HepG2 (cell line): Measurements from ENCODE around the gene RBCK1. TPM values are rescaled to one million over a fixed set of nuclear protein-coding genes. Genes with fewer than 3 reads are reported as not detected.

ENCODE experiments used
- AKAP8 ChIP-seq: sonication (generic); formaldehyde crosslinking; IDR thresholded peaks from 2 replicates; pipeline ENCODE4 v1.5.1; 2020; ENCODE audit warnings: mild to moderate bottlenecking, missing genetic modification reagents
- ATRX ChIP-seq: sonication (generic); formaldehyde crosslinking; IDR thresholded peaks from 2 replicates; pipeline ENCODE4 v1.4.0; 2020; ENCODE audit warnings: missing genetic modification reagents, borderline replicate concordance
- GABPB1 ChIP-seq: IDR thresholded peaks from 2 replicates; pipeline ENCODE4 v1.6.1; 2016; ENCODE audit warnings: mild to moderate bottlenecking, missing genetic modification reagents, moderate library complexity, missing compliant biosample characterization
- JUND ChIP-seq: sonication (generic); formaldehyde crosslinking; IDR thresholded peaks from 2 replicates; pipeline ENCODE4 v1.8.0; 2022; ENCODE audit warnings: mild to moderate bottlenecking, missing genetic modification reagents
- KDM5B ChIP-seq: sonication (generic); formaldehyde crosslinking; IDR thresholded peaks from 2 replicates; pipeline ENCODE4 v1.4.0; 2020; ENCODE audit warnings: missing genetic modification reagents, mild to moderate bottlenecking, borderline replicate concordance
- MTF2 ChIP-seq: sonication (generic); formaldehyde crosslinking; IDR thresholded peaks from 2 replicates; pipeline ENCODE4 v1.5.0; 2020; ENCODE audit warnings: missing genetic modification reagents, borderline replicate concordance
- PHF5A ChIP-seq: IDR thresholded peaks from one replicate; pipeline ENCODE4 v1.6.1; 2018; ENCODE audit warnings: low read depth, missing genetic modification reagents; ENCODE audit not compliant: unreplicated experiment
- POLR2AphosphoS2 ChIP-seq: IDR thresholded peaks from 2 replicates; pipeline ENCODE4 v1.6.1; 2011; ENCODE audit warnings: low read depth, low read length, improper control_type of control experiment
- SSRP1 ChIP-seq: IDR thresholded peaks from 2 replicates; pipeline ENCODE4 v1.6.1; 2016; ENCODE audit warnings: control low read depth
- ZNF232 ChIP-seq: sonication (generic); formaldehyde crosslinking; IDR thresholded peaks from 2 replicates; pipeline ENCODE4 v1.4.0; 2020; ENCODE audit warnings: missing genetic modification reagents, borderline replicate concordance
- ZNF264 ChIP-seq: sonication (generic); formaldehyde crosslinking; IDR thresholded peaks from 2 replicates; pipeline ENCODE4 v1.4.0; 2020; ENCODE audit warnings: missing genetic modification reagents
- ZNF326 ChIP-seq: sonication (generic); formaldehyde crosslinking; IDR thresholded peaks from 2 replicates; pipeline ENCODE4 v1.4.0; 2020; ENCODE audit warnings: missing genetic modification reagents, borderline replicate concordance
- ZNF605 ChIP-seq: sonication (generic); formaldehyde crosslinking; IDR thresholded peaks from 2 replicates; pipeline ENCODE4 v1.8.0; 2022; ENCODE audit warnings: mild to moderate bottlenecking, missing genetic modification reagents
- ZNF644 ChIP-seq: IDR thresholded peaks from 2 replicates; pipeline ENCODE4 v1.6.1; 2016; ENCODE audit warnings: low read depth
- ZNF749 ChIP-seq: sonication (generic); formaldehyde crosslinking; IDR thresholded peaks from 2 replicates; pipeline ENCODE4 v1.8.0; 2022; ENCODE audit warnings: mild to moderate bottlenecking, missing genetic modification reagents, moderate library complexity, borderline replicate concordance
- ZNF841 ChIP-seq: sonication (generic); formaldehyde crosslinking; IDR thresholded peaks from 2 replicates; pipeline ENCODE4 v1.8.1; 2023; ENCODE audit warnings: missing genetic modification reagents, borderline replicate concordance
- ZSCAN25 ChIP-seq: sonication (generic); formaldehyde crosslinking; IDR thresholded peaks from 2 replicates; pipeline ENCODE4 v1.8.0; 2022; ENCODE audit warnings: mild to moderate bottlenecking, missing genetic modification reagents
- polyA plus RNA-seq, 8 experiments: library from polyadenylated mRNA; depleted of rRNA in 3 of 8; stranded (reverse) in 7 of 8; unstranded in 1 of 8; fragments of >200 nt; fragmentation: Illumina TruSeq in 4 of 8; extraction: Trizol in 4 of 8; gene quantifications; 2 replicates each; pipeline versions ENCODE4 v1.2.1 to v1.2.3, GENCODE V29; 2011 to 2016; ENCODE audit warnings: low read depth in 4 of 8, missing spikeins in 1 of 8, mixed read lengths in 1 of 8; ENCODE audit not compliant: insufficient read depth in 1 of 8
- total RNA-seq, 5 experiments: library from RNA; depleted of rRNA; stranded (reverse); fragments of >200 nt; fragmentation: Illumina TruSeq; extraction: Trizol; gene quantifications; 2 replicates each; pipeline ENCODE4 v1.2.3, GENCODE V29; 2016; ENCODE audit warnings: low read depth in 1 of 5
- TF ChIP-seq, protein P1 (sequence below): IDR thresholded peaks from 2 replicates; pipeline ENCODE4 v1.6.1; 2012; ENCODE audit warnings: low read length, improper control_type of control experiment
- TF ChIP-seq, protein P2 (sequence below): sonication (generic); formaldehyde crosslinking; IDR thresholded peaks from 2 replicates; pipeline ENCODE4 v1.9.0; 2021; ENCODE audit warnings: missing genetic modification reagents, borderline replicate concordance
- TF ChIP-seq, protein P3 (sequence below): sonication (generic); formaldehyde crosslinking; IDR thresholded peaks from 2 replicates; pipeline ENCODE4 v1.4.0; 2020; ENCODE audit warnings: missing genetic modification reagents, mild to moderate bottlenecking, borderline replicate concordance

RBCK1 gene
- total and polyA plus RNA-seq, 2 of the 13 experiments (the other 11 are each of a cell fraction or from before 2014, with no cell fraction given): 149 to 215 TPM

DNA sequence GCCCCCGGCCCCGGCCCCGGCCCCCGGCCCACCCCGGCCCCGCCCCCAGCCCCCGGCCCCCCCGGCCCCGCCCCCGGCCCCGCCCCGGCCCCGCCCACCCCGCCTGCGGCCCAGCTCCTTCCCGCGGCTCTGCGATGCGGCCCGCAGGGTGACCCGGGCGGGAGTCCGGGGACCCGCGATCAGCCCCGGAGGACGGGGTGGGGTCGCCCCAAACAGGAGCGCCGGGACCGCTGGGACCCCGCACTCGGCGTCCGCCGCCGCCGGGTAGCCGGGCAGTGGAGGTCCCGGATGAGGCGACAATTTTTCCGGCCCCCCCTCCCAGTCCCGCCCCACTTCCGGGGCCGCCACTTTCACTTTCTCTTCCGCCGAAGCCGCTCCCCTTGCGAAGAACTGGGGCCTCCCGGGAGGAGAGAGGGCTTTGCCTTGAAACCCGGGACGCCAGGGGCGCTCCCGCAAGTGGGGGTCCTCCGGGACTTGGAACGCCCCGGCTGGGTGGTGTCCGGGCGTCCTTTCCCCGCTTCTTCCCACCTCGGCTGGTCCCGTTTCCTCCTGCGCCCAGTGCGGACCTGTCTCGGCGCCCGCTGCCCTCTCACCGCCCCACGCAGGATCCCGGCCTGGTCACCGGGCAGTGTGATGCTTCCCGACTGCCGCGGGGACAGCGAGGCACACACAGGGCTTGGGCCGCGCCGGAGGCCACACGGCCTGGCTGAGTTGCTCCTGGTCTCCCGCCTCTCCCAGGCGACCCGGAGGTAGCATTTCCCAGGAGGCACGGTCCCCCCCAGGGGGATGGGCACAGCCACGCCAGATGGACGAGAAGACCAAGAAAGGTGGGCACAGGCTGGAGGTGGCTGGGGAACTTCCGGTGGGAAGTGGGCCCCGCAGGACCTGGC is at the start of gene RBCK1 (continued):
- TF ChIP-seq, protein P1, sequence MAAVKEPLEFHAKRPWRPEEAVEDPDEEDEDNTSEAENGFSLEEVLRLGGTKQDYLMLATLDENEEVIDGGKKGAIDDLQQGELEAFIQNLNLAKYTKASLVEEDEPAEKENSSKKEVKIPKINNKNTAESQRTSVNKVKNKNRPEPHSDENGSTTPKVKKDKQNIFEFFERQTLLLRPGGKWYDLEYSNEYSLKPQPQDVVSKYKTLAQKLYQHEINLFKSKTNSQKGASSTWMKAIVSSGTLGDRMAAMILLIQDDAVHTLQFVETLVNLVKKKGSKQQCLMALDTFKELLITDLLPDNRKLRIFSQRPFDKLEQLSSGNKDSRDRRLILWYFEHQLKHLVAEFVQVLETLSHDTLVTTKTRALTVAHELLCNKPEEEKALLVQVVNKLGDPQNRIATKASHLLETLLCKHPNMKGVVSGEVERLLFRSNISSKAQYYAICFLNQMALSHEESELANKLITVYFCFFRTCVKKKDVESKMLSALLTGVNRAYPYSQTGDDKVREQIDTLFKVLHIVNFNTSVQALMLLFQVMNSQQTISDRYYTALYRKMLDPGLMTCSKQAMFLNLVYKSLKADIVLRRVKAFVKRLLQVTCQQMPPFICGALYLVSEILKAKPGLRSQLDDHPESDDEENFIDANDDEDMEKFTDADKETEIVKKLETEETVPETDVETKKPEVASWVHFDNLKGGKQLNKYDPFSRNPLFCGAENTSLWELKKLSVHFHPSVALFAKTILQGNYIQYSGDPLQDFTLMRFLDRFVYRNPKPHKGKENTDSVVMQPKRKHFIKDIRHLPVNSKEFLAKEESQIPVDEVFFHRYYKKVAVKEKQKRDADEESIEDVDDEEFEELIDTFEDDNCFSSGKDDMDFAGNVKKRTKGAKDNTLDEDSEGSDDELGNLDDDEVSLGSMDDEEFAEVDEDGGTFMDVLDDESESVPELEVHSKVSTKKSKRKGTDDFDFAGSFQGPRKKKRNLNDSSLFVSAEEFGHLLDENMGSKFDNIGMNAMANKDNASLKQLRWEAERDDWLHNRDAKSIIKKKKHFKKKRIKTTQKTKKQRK: no peak
- TF ChIP-seq GABPB1 (CRISPR knock-in tag): peak; percentile 93
- TF ChIP-seq ZNF841 (CRISPR knock-in tag): peak; percentile 67; the same call in 1 of the 2 replicates
- TF ChIP-seq, protein P2, sequence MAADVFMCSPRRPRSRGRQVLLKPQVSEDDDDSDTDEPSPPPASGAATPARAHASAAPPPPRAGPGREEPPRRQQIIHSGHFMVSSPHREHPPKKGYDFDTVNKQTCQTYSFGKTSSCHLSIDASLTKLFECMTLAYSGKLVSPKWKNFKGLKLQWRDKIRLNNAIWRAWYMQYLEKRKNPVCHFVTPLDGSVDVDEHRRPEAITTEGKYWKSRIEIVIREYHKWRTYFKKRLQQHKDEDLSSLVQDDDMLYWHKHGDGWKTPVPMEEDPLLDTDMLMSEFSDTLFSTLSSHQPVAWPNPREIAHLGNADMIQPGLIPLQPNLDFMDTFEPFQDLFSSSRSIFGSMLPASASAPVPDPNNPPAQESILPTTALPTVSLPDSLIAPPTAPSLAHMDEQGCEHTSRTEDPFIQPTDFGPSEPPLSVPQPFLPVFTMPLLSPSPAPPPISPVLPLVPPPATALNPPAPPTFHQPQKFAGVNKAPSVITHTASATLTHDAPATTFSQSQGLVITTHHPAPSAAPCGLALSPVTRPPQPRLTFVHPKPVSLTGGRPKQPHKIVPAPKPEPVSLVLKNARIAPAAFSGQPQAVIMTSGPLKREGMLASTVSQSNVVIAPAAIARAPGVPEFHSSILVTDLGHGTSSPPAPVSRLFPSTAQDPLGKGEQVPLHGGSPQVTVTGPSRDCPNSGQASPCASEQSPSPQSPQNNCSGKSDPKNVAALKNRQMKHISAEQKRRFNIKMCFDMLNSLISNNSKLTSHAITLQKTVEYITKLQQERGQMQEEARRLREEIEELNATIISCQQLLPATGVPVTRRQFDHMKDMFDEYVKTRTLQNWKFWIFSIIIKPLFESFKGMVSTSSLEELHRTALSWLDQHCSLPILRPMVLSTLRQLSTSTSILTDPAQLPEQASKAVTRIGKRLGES (CRISPR knock-in tag): no peak; the same call in 1 of the 2 replicates
- TF ChIP-seq AKAP8: peak; percentile 60
- TF ChIP-seq ZNF232: 0 out of 2 replicates have a peak, but pooled peaks have one; percentile 89
- no peak for TF ChIP-seq MTF2 (CRISPR knock-in tag)
- peak; percentile 76 for TF ChIP-seq ZNF264 (CRISPR knock-in tag)
- TF ChIP-seq JUND (CRISPR knock-in tag): no peak
- TF ChIP-seq ZNF605 (CRISPR knock-in tag): peak; percentile 33; the same call in 1 of the 2 replicates
- TF ChIP-seq ZNF749 (CRISPR knock-in tag): no peak
- TF ChIP-seq, protein P3, sequence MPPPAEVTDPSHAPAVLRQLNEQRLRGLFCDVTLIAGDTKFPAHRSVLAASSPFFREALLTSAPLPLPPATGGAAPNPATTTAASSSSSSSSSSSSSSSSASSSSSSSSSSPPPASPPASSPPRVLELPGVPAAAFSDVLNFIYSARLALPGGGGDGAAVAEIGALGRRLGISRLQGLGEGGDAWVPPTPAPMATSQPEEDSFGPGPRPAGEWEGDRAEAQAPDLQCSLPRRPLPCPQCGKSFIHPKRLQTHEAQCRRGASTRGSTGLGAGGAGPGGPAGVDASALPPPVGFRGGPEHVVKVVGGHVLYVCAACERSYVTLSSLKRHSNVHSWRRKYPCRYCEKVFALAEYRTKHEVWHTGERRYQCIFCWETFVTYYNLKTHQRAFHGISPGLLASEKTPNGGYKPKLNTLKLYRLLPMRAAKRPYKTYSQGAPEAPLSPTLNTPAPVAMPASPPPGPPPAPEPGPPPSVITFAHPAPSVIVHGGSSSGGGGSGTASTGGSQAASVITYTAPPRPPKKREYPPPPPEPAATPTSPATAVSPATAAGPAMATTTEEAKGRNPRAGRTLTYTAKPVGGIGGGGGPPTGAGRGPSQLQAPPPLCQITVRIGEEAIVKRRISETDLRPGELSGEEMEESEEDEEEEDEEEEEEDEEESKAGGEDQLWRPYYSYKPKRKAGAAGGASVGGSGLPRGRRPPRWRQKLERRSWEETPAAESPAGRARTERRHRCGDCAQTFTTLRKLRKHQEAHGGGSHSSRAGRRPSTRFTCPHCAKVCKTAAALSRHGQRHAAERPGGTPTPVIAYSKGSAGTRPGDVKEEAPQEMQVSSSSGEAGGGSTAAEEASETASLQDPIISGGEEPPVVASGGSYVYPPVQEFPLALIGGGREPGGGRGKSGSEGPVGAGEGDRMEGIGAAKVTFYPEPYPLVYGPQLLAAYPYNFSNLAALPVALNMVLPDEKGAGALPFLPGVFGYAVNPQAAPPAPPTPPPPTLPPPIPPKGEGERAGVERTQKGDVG (CRISPR knock-in tag): peak; percentile 26; the same call in 1 of the 2 replicates
- TF ChIP-seq ATRX (CRISPR knock-in tag): peak; percentile 74; the same call in 1 of the 2 replicates
- no peak; the same call in 1 of the 2 replicates for TF ChIP-seq SSRP1 (CRISPR knock-in tag)
- no peak for TF ChIP-seq POLR2AphosphoS2
- TF ChIP-seq ZNF644 (CRISPR knock-in tag): no peak
- TF ChIP-seq KDM5B (CRISPR knock-in tag): peak; percentile 99
- no peak for TF ChIP-seq PHF5A (CRISPR knock-in tag)
- peak; percentile 48; the same call in 1 of the 2 replicates for TF ChIP-seq ZSCAN25 (CRISPR knock-in tag)
- TF ChIP-seq ZNF326: 0 out of 2 replicates have a peak, but pooled peaks have one; percentile 38
